ENCODE results near the gene ARL4C.

The ARL4C gene

GRCh38 chr2:234528410-234529148 lies 31.7 kb upstream of the ARL4C start:
- Histone ChIP-seq H3K4me2 (no peak overlapping the region), H3K9me3 (peaks cover 25% of the 10 kb centered on the region), H3K27me3 (no peaks in the 10 kb centered on the region), H3K27ac (no peak overlapping the region), H3K36me3 (no peaks in the 10 kb centered on the region), H3K9ac (no peak overlapping the region), H3K4me3 (no peak overlapping the region), H4K20me1 (no peaks in the 10 kb centered on the region), H3K4me1 (no peaks in the 10 kb centered on the region)
- no peak for TF ChIP-seq Cebpa-rat (IDR thresholded peaks at IDR 0.05)

GRCh38 chr2:234526711-234527110 lies 29.8 kb upstream of the ARL4C start:
- H3K4me1 ChIP-seq = no peaks in the 10 kb centered on the region
- H3K27me3 ChIP-seq = no peaks in the 10 kb centered on the region
- no peaks in the 10 kb centered on the region for H4K20me1 ChIP-seq
- H3K9me3 ChIP-seq = peaks cover 17% of the 10 kb centered on the region
- no peak for TF ChIP-seq Cebpa-rat (IDR thresholded peaks at IDR 0.05)
- no peak overlapping the region for H3K27ac ChIP-seq
- H3K4me2 ChIP-seq = no peak overlapping the region
- no peak overlapping the region for H3K9ac ChIP-seq
- no peaks in the 10 kb centered on the region for H3K36me3 ChIP-seq
- H3K4me3 ChIP-seq = no peak overlapping the region

DNA sequence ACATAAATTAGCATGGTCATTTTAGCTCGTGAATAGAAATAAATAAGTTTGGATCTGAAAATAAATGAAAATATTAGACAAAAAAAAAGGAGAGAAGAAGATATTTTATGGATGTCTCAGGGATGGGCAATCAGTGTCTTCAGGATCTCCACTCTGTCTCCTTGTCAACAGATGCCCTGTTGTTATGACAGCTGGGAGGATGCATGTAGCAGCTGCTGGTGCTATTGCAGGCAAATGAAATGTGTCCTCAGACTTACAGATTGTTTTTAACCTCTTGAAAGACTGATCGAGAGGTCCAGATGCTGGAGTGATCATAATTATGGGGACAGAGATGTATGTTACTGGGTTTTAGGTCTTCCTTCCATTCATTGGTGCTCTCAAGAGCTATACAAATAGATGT lies 24.7 kb upstream of the ARL4C start:
- Histone ChIP-seq H3K9me3 (peaks cover 13% of the 10 kb centered on the region; the same call in 1 of the 2 replicates), H3K4me2 (no peak overlapping the region), H3K27ac (no peak overlapping the region), H4K20me1 (no peaks in the 10 kb centered on the region), H3K4me3 (no peak overlapping the region), H3K9ac (no peak overlapping the region), H3K27me3 (no peaks in the 10 kb centered on the region), H3K4me1 (no peaks in the 10 kb centered on the region), H3K36me3 (no peaks in the 10 kb centered on the region)
- TF ChIP-seq Cebpa-rat (IDR thresholded peaks at IDR 0.05) = no peak

GRCh38 chr2:234518986-234519642 lies 22.2 kb upstream of the ARL4C start:
- Histone ChIP-seq H3K4me2 (no peak overlapping the region), H3K4me3 (no peak overlapping the region), H3K36me3 (no peaks in the 10 kb centered on the region), H3K9me3 (peaks cover 7% of the 10 kb centered on the region; the same call in 1 of the 2 replicates), H3K4me1 (no peaks in the 10 kb centered on the region), H3K9ac (no peak overlapping the region), H3K27me3 (no peaks in the 10 kb centered on the region), H3K27ac (no peak overlapping the region), H4K20me1 (no peaks in the 10 kb centered on the region)
- no peak for TF ChIP-seq Cebpa-rat (IDR thresholded peaks at IDR 0.05)

DNA sequence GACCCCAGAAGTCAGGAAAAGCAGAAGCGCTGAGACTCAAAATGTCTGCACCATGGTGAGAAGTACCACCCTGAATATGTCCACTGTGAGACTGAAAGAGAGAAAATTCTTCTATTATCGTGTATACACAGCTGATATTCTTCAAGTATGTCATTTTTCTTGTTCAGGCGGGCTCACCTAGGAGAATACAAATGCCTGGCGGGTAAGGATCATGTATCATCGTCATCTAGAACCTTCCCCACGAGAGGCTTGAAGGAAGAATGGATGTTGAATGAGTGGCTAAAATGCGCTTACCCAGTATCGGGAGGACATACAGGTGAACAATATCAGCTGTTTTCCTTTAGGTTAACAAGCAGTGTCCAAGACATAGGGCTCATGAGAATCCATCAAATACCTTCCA lies 21.1 kb upstream of the ARL4C start:
- Histone ChIP-seq H3K4me2 (no peak overlapping the region), H3K36me3 (no peaks in the 10 kb centered on the region), H4K20me1 (no peaks in the 10 kb centered on the region), H3K9ac (no peak overlapping the region), H3K27me3 (no peaks in the 10 kb centered on the region), H3K27ac (no peak overlapping the region), H3K4me1 (no peaks in the 10 kb centered on the region), H3K4me3 (no peak overlapping the region), H3K9me3 (peaks cover 1% of the 10 kb centered on the region; the same call in 1 of the 2 replicates)
- TF ChIP-seq Cebpa-rat (IDR thresholded peaks at IDR 0.05) = no peak

DNA sequence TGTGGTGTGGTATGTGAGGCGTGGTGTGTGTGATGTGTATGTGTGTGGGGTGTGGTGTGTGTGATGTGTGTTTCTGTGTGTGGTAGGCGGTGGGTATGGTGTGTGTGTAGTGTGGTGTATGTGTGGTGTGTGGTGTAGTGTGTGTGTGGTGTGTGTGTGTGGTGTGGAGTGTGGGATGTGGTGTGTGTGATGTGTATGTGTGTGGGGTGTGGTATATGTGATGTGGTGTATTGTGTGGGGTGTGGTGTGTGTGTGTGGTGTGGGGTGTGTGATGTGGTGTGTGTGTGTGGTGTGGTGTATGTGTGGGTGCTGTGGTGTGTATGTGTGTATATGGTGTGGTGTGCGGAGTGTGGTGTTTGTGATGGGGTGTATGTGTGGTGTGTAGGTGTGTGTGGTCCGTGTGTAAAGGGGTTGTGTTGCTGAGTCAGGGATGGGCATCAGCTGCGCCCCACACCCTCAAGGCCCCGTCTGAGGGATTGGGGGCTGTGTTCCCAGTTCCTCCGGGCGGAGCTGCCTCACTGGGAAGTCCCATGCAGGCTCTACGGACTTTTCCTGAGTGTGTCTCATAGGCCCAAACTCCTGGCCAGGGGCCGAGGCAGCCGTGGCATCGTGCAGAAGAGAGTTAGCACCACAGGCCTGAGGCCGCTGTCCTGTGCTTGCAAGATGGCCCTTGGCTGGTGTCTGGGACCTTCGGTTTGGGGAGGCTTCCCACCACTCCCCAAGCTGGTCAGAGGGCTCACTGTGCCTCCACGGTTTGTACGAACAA lies 18.2 kb upstream of the ARL4C start:
- no peaks in the 10 kb centered on the region for H3K36me3 ChIP-seq
- no peaks in the 10 kb centered on the region for H4K20me1 ChIP-seq
- H3K4me1 ChIP-seq = no peaks in the 10 kb centered on the region
- H3K4me2 ChIP-seq = no peak overlapping the region
- no peaks in the 10 kb centered on the region for H3K27me3 ChIP-seq
- no peak overlapping the region for H3K9ac ChIP-seq
- TF ChIP-seq Cebpa-rat (IDR thresholded peaks at IDR 0.05) = no peak
- H3K9me3 ChIP-seq = no peaks in the 10 kb centered on the region
- no peak overlapping the region for H3K27ac ChIP-seq
- no peak overlapping the region for H3K4me3 ChIP-seq

DNA sequence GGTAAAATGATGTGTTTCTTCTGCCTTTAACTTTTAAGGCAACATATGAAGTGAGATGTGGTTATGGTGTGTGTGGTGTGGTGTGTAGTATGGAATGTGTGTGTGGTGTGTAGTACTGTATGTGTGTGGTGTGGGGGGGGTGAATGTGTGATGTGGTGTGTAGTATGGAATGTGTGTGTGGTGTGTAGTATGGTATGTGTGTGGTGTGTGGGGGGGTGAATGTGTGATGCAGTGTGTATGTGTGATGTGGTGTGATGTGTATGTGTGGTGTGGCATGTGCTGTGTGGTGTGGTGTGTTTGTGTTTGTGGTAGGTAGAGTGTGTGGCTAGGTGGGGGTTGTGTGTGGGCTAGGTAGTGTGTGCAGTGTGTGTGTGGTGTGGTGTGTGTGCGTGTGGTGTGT lies 17.2 kb upstream of the ARL4C start:
- TF ChIP-seq Cebpa-rat (IDR thresholded peaks at IDR 0.05) = no peak
- Histone ChIP-seq H3K4me2 (no peak overlapping the region), H3K9me3 (no peaks in the 10 kb centered on the region), H3K4me1 (no peaks in the 10 kb centered on the region), H3K4me3 (no peak overlapping the region), H3K36me3 (no peaks in the 10 kb centered on the region), H3K9ac (no peak overlapping the region), H4K20me1 (no peaks in the 10 kb centered on the region), H3K27me3 (no peaks in the 10 kb centered on the region), H3K27ac (no peak overlapping the region)

- no peaks in the 10 kb centered on the region for H3K36me3 ChIP-seq
- no peaks in the 10 kb centered on the region for H3K27me3 ChIP-seq
- no peak for TF ChIP-seq Cebpa-rat (IDR thresholded peaks at IDR 0.05)
- no peaks in the 10 kb centered on the region for H4K20me1 ChIP-seq
- no peak overlapping the region for H3K27ac ChIP-seq
- H3K9ac ChIP-seq = no peak overlapping the region
- H3K4me3 ChIP-seq = no peak overlapping the region
- no peak overlapping the region for H3K4me2 ChIP-seq
- H3K9me3 ChIP-seq = no peaks in the 10 kb centered on the region
- H3K4me1 ChIP-seq = no peaks in the 10 kb centered on the region
Measured at GRCh38 chr2:234512884-234513669, 16.2 kb upstream of the ARL4C start.

- H4K20me1 ChIP-seq = no peaks in the 10 kb centered on the region
- H3K4me2 ChIP-seq = no peak overlapping the region
- no peaks in the 10 kb centered on the region for H3K27me3 ChIP-seq
- no peak overlapping the region for H3K9ac ChIP-seq
- H3K9me3 ChIP-seq = no peaks in the 10 kb centered on the region
- peaks cover 47% of the 10 kb centered on the region for H3K4me1 ChIP-seq
- H3K27ac ChIP-seq = no peak overlapping the region
- H3K4me3 ChIP-seq = no peak overlapping the region
- TF ChIP-seq Cebpa-rat (IDR thresholded peaks at IDR 0.05) = no peak
- no peaks in the 10 kb centered on the region for H3K36me3 ChIP-seq
Measured at GRCh38 chr2:234502919-234503285, 6.0 kb upstream of the ARL4C start.

Measured in BLaER1 (cell line).